Gastroesophageal sphincter (tissue), 3 donors: ENCODE results near the gene ANKRD40.

Experiments used
- POLR2A ChIP-seq, 2 donors: fragments of 450-650 bp; IDR thresholded peaks; one replicate each; pipeline ENCODE4 v1.6.1; 2017; ENCODE audit warnings: antibody characterized with exemption in 2 of 2, mild to moderate bottlenecking in 2 of 2, moderate library complexity in 1 of 2
- TF ChIP-seq, protein P1 (sequence below), 4 experiments: fragments of 200-600 bp in 2 of 4; fragments of 450-650 bp in 2 of 4; sonication (generic) in 1 of 4; IDR thresholded peaks; one replicate each; pipeline ENCODE4 v1.5.1; 2017 to 2019; ENCODE audit warnings: antibody characterized with exemption in 4 of 4, mild to moderate bottlenecking in 2 of 4, moderate library complexity in 2 of 4

- TF ChIP-seq, protein P1, sequence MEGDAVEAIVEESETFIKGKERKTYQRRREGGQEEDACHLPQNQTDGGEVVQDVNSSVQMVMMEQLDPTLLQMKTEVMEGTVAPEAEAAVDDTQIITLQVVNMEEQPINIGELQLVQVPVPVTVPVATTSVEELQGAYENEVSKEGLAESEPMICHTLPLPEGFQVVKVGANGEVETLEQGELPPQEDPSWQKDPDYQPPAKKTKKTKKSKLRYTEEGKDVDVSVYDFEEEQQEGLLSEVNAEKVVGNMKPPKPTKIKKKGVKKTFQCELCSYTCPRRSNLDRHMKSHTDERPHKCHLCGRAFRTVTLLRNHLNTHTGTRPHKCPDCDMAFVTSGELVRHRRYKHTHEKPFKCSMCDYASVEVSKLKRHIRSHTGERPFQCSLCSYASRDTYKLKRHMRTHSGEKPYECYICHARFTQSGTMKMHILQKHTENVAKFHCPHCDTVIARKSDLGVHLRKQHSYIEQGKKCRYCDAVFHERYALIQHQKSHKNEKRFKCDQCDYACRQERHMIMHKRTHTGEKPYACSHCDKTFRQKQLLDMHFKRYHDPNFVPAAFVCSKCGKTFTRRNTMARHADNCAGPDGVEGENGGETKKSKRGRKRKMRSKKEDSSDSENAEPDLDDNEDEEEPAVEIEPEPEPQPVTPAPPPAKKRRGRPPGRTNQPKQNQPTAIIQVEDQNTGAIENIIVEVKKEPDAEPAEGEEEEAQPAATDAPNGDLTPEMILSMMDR (IDR thresholded peaks at IDR 0.05), result no peak
- TF ChIP-seq POLR2A (IDR thresholded peaks at IDR 0.05), result no peak
Measured at GRCh38 chr17:50672071-50672470, 35.6 kb downstream of the ANKRD40 start.
